Bone marrow (tissue), 2 donors: ENCODE data around the gene CAPS.

ENCODE experiments used
- DNase-seq, 2 donors: peaks; one replicate each; lab custom pipeline; 2025; lab: John Stamatoyannopoulos, UW

CAPS gene

GRCh38 chr19:5934774-5935472, 20.9 kb downstream of the CAPS start:
- DNase-seq = no peak

DNA sequence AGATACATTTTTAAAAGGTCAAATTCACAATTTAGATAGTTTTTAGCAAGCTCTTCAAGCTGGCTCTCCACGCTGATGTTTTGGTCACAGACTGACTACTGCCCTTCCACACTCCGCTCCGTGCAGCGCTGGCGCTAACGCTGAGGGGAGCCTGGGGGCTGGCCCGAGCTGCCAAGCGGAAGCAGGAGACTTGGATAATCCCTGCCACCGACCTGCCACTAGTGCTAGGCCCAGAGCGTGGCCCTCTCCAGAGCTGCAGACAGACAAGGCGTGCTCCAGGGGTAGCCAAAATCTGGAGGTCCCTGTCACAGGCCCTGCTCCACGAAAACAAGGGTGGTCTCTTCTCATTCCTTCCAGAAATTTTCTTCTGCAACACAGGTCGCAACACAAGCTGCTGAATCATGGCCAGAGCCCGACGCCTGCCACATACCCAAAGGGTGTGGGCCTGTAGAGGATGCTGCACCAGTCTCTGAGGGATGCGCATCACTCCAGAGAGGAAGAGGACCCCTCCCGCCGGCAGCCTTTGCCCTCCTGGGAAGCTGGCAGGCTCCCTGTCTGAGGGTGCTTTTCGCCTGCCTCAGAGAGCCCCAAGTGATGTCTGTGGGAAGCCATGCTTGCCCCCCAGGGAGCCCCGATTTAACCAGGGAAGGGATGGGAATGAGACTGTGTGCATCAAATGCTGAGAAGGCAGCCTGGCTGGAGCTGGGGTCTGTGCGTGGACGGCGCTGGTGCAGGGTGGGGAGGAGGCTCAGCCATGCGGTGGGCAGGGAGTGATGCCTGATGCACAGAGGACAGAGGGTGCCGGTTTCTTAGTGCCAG, 21.6 kb downstream of the CAPS start:
- DNase-seq = no peak

- no peak for DNase-seq
These were observed 22.2 kb downstream of the CAPS start for GRCh38 chr19:5936292-5936592.

DNA sequence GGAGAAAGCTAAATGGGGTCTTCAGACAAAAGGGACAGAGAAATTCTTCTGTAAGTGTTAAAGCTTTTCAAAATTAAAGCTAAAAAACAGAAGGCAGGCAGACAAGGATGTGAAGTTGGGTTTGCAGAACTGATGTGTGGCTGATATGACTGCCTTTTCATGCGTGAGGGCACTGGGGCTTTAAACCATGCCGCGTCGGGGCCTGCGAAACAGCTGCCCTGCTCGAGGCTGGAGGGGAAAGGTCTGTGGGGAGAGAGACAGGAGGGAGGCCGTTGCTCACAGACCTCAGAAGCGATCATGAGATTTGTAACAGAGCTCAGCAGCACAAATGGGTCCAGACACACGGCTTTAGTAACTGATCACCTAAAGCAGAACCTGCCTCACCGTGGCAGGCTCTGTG, 23.5 kb downstream of the CAPS start:
- no peak for DNase-seq

DNA sequence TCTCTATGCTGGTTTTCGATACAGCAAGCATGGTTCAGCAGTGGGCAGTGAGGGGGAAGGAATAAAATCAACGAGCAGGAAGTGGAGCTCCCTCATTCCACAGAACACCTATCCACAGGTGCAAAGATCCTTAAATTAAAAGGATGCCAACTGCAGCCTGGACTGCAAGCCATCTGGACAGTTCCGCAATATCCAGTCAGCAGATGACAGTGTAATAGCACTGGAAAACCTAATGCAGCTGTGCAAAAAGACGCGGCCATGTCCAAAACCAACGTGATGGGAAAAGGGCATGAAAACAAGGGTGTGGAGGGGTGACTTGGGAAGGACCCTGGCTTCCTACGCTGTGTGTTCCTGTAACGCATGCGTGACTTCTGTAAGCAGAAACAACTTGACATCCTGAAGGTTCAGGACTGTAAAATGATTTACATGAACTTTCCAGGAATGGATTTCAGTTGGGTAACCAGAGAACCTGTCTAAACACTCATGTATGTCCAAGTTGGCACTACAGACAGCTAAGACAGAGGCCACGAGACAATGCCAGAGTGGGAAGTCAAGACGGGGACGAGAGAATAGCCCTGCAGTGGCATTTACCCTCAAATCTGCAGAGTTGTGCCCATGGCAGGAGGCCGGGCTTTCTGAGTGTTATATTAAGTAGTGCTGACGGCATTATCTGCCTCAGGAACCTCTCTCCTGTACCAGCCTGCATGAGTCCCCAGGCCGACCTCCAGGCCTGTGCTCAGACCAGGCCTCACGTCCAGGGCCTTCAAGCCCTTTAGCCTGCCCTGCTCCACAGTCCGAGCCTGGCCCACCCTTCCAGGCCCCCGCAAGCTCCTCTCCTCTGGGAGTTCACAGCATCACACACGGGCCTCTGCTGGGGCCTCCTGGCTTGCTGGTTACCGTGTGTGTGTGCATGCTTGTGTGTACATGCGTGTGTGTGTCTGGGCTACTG, 26.5 kb downstream of the CAPS start:
- DNase-seq = no peak

DNA sequence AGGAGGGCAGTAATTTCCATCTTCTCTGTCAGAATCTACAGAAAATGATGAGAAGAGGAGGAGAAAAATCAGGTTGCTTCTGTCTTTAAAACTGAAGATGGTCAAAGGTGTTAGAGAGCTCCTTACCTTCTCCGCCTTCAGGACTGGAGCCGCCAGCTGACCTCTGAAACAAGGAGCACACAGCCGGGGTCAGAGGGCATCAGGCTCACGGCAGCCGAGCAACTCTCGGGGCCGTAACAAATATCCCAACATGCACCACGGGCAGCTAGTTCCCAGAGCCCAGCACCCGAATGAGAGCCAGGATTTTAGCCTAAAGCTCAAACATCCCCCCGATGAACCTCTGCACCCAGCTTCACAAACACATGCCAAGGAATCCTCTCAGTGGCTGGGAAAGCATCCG, 27.6 kb downstream of the CAPS start:
- no peak for DNase-seq

GRCh38 chr19:5943045-5943444, 29.0 kb downstream of the CAPS start:
- no peak for DNase-seq

- DNase-seq = no peak
These were observed 29.6 kb downstream of the CAPS start for GRCh38 chr19:5943623-5944022.

DNA sequence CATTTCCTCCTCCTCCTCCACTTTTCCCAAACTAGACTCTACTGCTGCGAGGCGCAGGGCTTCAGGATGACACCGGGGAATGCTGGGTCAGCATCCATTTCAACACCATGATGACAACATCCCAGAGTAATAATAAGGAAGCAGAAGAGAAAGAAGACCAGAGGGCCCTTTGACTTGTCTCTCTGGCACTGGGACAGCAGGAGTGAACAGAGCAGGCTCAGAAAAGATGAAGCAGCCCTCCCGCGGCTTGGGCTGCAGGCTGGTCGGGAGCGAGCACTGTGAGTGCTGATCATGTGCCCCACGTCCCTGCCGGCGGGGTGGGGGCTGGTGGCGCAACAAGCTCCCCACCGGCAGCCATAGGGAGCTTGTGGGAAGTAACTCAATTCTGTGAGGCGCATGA, 33.4 kb downstream of the CAPS start:
- DNase-seq = peak in 1 of 2 donors; percentile 11

DNA sequence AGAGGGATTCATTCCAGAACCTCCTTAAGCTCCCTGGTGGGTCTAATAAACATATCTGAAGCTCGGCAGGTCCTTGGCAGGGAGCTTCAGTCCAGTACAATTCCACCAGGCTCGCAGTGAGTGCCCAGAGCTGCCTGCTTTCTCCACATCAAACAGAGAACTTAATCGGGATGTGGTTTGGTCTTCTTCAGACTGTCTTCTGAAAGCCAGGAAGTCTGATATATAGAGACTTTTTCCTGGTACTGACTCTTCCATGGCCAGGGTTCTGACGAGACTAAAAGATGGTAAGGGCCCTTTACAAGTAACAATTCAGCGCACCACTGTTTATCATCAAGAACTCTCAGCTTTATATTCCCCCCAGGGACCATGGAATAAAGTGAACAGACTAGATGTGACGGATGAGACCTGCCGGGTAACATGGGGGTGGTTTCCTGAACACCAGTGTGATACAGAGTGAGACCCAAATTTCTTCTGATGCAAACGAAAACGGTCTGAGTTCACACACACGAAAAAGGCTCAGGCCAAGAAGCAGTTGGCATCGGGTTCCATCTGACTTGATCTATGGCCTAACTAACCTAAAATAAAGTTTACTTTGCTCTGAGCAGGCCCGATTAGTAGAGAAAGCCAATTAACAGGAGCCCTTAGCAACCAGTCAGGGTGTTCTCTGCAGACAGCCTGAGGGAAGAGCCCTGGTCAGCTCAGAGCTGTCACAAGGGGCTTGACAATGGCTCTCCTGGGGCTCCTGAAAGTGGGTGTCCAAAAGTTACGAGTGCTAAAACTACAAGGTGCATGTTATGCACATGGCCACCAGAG, 34.9 kb downstream of the CAPS start:
- no peak for DNase-seq

- DNase-seq = no peak
These were observed 35.8 kb downstream of the CAPS start for GRCh38 chr19:5949792-5950305.

DNA sequence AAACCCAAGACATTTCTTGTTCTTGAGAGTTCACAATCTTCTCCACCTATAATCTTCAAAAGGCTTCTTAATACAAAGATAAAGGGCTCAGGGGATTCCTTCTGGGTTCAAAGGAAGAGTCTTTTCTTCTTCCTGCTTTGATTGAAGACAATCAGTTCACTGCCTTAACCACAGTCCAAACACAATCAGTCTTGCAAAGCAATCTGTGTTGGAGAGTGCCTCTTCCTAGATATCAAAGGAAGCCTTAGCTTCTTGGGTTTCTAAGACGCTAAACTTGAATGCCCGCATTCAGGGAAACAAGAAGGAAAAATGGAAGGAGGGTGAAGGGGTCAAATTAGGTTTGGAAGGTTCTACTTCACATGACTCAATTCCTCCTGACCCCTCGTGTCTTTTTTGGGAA, 36.7 kb downstream of the CAPS start:
- no peak for DNase-seq

GRCh38 chr19:5951338-5951861, 37.3 kb downstream of the CAPS start:
- no peak for DNase-seq

- DNase-seq = no peak
These were observed 38.4 kb downstream of the CAPS start for GRCh38 chr19:5952193-5953029.

- no peak for DNase-seq
These were observed 39.1 kb downstream of the CAPS start for GRCh38 chr19:5953030-5953589.

DNA sequence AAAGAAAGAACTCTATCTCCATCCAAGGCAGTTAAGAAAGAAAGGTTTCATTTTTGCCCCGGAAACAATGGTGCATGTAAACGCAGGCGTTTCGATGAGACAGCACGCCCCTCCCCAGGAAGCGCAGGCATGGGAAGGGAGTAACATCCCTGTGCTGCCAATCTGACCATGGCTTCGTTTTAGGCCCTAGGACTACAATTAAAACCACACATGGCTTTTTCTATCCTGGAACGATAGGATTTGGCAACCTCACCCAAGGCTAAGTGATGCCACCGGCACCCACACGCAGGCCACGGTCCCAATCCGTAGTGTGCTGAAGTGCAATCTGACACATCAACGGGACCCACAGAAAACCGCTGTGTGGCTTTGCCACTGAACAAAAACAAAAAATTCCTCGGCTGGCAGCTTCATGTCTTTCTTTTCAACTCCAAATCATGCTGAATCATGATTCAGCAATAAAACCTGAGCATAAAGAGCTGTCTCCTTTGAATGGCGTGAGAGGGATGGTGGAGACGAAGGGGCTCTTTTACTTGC, 39.7 kb downstream of the CAPS start:
- DNase-seq = peak in 1 of 2 donors; percentile 8

- DNase-seq = no peak
These were observed 40.2 kb downstream of the CAPS start for GRCh38 chr19:5954293-5954692.

DNA sequence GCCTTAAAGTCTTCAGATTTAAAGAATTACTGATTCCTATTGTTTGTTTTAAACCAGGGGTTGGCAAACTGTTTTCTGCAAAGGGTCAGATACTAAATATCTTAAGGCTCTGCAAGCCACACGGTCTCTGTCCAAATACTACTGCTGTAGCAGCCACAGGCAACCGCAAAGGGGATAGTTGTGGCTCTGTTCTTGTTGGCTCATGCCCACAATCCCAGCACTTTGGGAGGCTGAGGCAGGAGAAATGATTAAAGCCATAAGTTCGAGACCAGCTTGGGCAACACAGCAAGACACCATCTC, 41.5 kb downstream of the CAPS start:
- no peak for DNase-seq

DNA sequence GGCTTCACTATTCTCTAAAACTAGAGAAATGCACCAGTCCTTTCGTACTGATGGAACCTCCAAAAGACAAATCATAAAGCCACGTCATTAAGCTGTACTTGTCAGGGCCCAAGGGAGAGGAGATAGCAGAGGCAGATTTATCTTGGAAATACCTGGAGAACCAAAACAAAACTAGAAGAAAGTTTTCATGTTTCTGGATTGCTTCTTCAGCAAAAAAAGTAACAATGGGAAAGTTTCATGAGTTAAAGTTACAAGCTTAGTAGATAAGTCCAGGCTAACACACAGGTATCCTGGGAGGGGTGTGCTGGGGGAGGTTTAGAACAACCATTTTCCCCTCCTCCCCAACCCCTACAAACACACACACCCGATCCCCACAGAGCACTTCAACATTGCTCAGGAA, 42.3 kb downstream of the CAPS start:
- DNase-seq = no peak

DNA sequence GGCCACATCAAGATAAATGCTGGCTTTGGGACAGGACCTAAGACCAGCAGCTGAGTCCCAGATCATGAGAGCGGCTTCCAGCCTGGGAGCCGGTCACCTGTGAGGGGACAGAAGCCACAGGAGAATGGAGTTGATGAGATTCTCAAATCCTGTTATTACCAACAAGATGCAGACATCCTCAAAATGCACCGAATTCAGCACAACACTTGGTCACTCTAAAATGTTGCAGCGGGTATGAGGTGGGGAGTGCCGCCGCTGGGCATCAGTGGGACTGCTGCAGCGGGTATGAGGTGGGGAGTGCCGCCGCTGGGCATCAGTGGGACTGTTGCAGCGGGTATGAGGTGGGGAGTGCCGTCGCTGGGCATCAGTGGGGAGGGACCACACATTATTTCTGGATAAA, 42.7 kb downstream of the CAPS start:
- DNase-seq = no peak
